GDM1 (cell line): ENCODE results near the gene SPANXN5.
"Not testable (repeated sequence)": the region's sequence is repeated elsewhere in the genome, so short reads cannot be mapped to it uniquely, and the experiment has no call there.

ENCODE experiments used
- DNase-seq: peaks from one replicate; lab custom pipeline; 2025; lab: John Stamatoyannopoulos, UW

SPANXN5 gene

GRCh38 chrX:52797327-52797726 lies at the start of gene SPANXN5:
TSS of gene SPANXN5 (minus strand) at chrX:52797427. CDS start at chrX:52797348, 79 bp downstream.
- DNase-seq, result not testable (repeated sequence)

GRCh38 chrX:52843619-52844018 lies 46.4 kb upstream of the SPANXN5 start:
- not testable (repeated sequence) for DNase-seq

- DNase-seq, result no peak
Measured at GRCh38 chrX:52839137-52839536, 41.9 kb upstream of the SPANXN5 start.

GRCh38 chrX:52830551-52830950 lies 33.3 kb upstream of the SPANXN5 start:
- DNase-seq, result no peak

- DNase-seq, result no peak
Measured at GRCh38 chrX:52824608-52825007, 27.4 kb upstream of the SPANXN5 start.

GRCh38 chrX:52821079-52821760 lies 24.0 kb upstream of the SPANXN5 start:
- DNase-seq, result no peak

- DNase-seq, result no peak
Measured at GRCh38 chrX:52819788-52820187, 22.6 kb upstream of the SPANXN5 start.

- no peak for DNase-seq
Measured at GRCh38 chrX:52811065-52811625, 13.9 kb upstream of the SPANXN5 start, which contains the start of gene XAGE5. TSS of gene XAGE5 (plus strand) at chrX:52811287. CDS start at chrX:52812567, 1,280 bp downstream.

GRCh38 chrX:52804876-52805275 lies 7.6 kb upstream of the SPANXN5 start:
- not testable (repeated sequence) for DNase-seq

- DNase-seq, result not testable (repeated sequence)
Measured at GRCh38 chrX:52773504-52773903, 23.7 kb downstream of the SPANXN5 start.

- not testable (repeated sequence) for DNase-seq
Measured at GRCh38 chrX:52765983-52766382, 31.2 kb downstream of the SPANXN5 start.

GRCh38 chrX:52750952-52751351 lies 46.3 kb downstream of the SPANXN5 start, which contains the start of gene SSX2B:
TSS of gene SSX2B (plus strand) at chrX:52751252. CDS start at chrX:52752681, 1,429 bp downstream.
- DNase-seq, result not testable (repeated sequence)
